HepG2 (cell line): ENCODE measurements around the gene TSPAN11.

Experiments used
- TF ChIP-seq, protein P1 (sequence below): sonication (generic); formaldehyde crosslinking; IDR thresholded peaks from 2 replicates; pipeline ENCODE4 v1.4.0; 2020; ENCODE audit warnings: low read depth, missing genetic modification reagents
- TF ChIP-seq, protein P2 (sequence below): sonication (generic); formaldehyde crosslinking; IDR thresholded peaks from 2 replicates; pipeline ENCODE4 v1.4.0; 2020; ENCODE audit warnings: low read depth, mild to moderate bottlenecking, missing genetic modification reagents

DNA sequence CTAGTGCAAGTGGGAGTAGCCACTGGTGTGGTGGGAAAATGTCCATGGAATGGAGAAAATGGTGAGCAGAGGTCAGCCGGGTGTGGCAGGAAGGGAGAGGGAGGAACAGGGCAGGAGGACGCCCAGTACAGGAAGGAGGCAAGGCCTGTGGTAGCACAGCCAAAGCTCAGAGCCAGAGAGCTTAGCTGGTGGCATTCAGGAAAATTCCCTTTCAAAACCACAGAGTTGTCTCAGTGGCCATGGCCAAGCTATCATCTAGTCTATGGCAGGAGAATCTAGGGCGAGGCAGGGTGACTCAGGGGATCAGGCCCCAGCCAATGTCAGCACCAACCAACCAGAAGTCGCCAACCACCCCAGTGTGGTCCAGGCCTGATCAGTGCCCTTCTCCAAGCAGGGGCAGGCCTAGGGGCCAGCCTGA lies 79.4 kb downstream of the TSPAN11 start:
- TF ChIP-seq, protein P1, sequence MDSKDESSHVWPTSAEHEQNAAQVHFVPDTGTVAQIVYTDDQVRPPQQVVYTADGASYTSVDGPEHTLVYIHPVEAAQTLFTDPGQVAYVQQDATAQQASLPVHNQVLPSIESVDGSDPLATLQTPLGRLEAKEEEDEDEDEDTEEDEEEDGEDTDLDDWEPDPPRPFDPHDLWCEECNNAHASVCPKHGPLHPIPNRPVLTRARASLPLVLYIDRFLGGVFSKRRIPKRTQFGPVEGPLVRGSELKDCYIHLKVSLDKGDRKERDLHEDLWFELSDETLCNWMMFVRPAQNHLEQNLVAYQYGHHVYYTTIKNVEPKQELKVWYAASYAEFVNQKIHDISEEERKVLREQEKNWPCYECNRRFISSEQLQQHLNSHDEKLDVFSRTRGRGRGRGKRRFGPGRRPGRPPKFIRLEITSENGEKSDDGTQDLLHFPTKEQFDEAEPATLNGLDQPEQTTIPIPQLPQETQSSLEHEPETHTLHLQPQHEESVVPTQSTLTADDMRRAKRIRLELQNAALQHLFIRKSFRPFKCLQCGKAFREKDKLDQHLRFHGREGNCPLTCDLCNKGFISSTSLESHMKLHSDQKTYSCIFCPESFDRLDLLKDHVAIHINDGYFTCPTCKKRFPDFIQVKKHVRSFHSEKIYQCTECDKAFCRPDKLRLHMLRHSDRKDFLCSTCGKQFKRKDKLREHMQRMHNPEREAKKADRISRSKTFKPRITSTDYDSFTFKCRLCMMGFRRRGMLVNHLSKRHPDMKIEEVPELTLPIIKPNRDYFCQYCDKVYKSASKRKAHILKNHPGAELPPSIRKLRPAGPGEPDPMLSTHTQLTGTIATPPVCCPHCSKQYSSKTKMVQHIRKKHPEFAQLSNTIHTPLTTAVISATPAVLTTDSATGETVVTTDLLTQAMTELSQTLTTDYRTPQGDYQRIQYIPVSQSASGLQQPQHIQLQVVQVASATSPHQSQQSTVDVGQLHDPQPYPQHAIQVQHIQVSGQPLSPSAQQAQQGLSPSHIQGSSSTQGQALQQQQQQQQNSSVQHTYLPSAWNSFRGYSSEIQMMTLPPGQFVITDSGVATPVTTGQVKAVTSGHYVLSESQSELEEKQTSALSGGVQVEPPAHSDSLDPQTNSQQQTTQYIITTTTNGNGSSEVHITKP, result no peak
- TF ChIP-seq, protein P2, sequence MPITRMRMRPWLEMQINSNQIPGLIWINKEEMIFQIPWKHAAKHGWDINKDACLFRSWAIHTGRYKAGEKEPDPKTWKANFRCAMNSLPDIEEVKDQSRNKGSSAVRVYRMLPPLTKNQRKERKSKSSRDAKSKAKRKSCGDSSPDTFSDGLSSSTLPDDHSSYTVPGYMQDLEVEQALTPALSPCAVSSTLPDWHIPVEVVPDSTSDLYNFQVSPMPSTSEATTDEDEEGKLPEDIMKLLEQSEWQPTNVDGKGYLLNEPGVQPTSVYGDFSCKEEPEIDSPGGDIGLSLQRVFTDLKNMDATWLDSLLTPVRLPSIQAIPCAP (CRISPR knock-in tag), result no peak
